Skin of body (tissue), 2 donors: ENCODE data around the gene LYPD3. TPM values are rescaled to one million over a fixed set of nuclear protein-coding genes. Genes with fewer than 3 reads are reported as not detected.
"Not testable (repeated sequence)": the region's sequence is repeated elsewhere in the genome, so short reads cannot be mapped to it uniquely, and the experiment has no call there.

Experiments used
- DNase-seq: peaks from one replicate; lab custom pipeline; 2025; lab: John Stamatoyannopoulos, UW
- total RNA-seq: library from RNA; depleted of rRNA; stranded (reverse); fragments of >200 nt; gene quantifications from one replicate; pipeline ENCODE4 v1.2.3, GENCODE V29; 2014

LYPD3 gene
- total RNA-seq, 1 donor from 2014 or later, result 73.8 TPM

- no peak for DNase-seq
These were observed 2.5 kb downstream of the LYPD3 start for GRCh38 chr19:43462785-43463380.

- DNase-seq, result no peak
These were observed 3.0 kb downstream of the LYPD3 start for GRCh38 chr19:43462383-43462782.

- DNase-seq, result no peak
These were observed 4.1 kb downstream of the LYPD3 start for GRCh38 chr19:43461303-43461702.

GRCh38 chr19:43460362-43461016 is 4.9 kb downstream of the LYPD3 start:
- no peak for DNase-seq

GRCh38 chr19:43457809-43458208 is 7.6 kb downstream of the LYPD3 start:
- DNase-seq, result no peak

GRCh38 chr19:43455321-43456113 is 9.9 kb downstream of the LYPD3 start:
- DNase-seq, result no peak

- no peak for DNase-seq
These were observed 11.4 kb downstream of the LYPD3 start for GRCh38 chr19:43454031-43454430.

- DNase-seq, result no peak
These were observed 12.8 kb downstream of the LYPD3 start for GRCh38 chr19:43452582-43452981.

- DNase-seq, result no peak
These were observed 14.8 kb downstream of the LYPD3 start for GRCh38 chr19:43450545-43450997.

- DNase-seq, result no peak
These were observed 17.8 kb downstream of the LYPD3 start for GRCh38 chr19:43447655-43448054.

GRCh38 chr19:43446746-43447489 is 18.5 kb downstream of the LYPD3 start:
- peak; percentile 42 for DNase-seq

- no peak for DNase-seq
These were observed 20.0 kb downstream of the LYPD3 start for GRCh38 chr19:43445426-43445825.

- DNase-seq, result no peak
These were observed 20.7 kb downstream of the LYPD3 start for GRCh38 chr19:43444531-43445287.

GRCh38 chr19:43444091-43444490 is 21.3 kb downstream of the LYPD3 start:
- DNase-seq, result not testable (repeated sequence)

- no peak for DNase-seq
These were observed 23.7 kb downstream of the LYPD3 start for GRCh38 chr19:43441716-43442115.

GRCh38 chr19:43439709-43440063 is 25.7 kb downstream of the LYPD3 start:
- no peak for DNase-seq

- DNase-seq, result peak; percentile 47
These were observed 26.2 kb downstream of the LYPD3 start for GRCh38 chr19:43439032-43439708.

GRCh38 chr19:43438291-43439031 is 26.9 kb downstream of the LYPD3 start:
- peak; percentile 93 for DNase-seq

GRCh38 chr19:43437712-43438111 is 27.7 kb downstream of the LYPD3 start:
- no peak for DNase-seq

- DNase-seq, result not testable (repeated sequence)
These were observed 28.1 kb downstream of the LYPD3 start for GRCh38 chr19:43437284-43437683.
